ENCODE results near the gene PRKG1. TPM values are rescaled to one million over a fixed set of nuclear protein-coding genes. Genes with fewer than 3 reads are reported as not detected.

PRKG1 gene
- total and polyA plus RNA-seq, 2 of the 8 experiments (the other 6 are each of a cell fraction or from before 2014, with no cell fraction given): 4.2 to 15.2 TPM

GRCh38 chr10:51063166-51063565, 11.1 kb upstream of the PRKG1 start:
- H4K20me1 ChIP-seq (replicated peaks in 1 of 2; ENCODE audit: control insufficient read depth in 1 of 2, insufficient read depth in 2 of 2, low read length in 2 of 2): no peaks in the 10 kb centered on the region
- TF ChIP-seq CREB1 (IDR thresholded peaks at IDR 0.05) (no peak), SRF (IDR thresholded peaks at IDR 0.05; ENCODE audit: low read depth, low read length) (no peak), SIN3A (conservative IDR thresholded peaks at IDR 0.05 in 1 of 2, IDR thresholded peaks at IDR 0.05 in 1 of 2; ENCODE audit: low read depth in 1 of 2, low read length in 2 of 2) (no peak), SP1 (IDR thresholded peaks at IDR 0.05; ENCODE audit: low read depth, low read length) (no peak), BCL11A (IDR thresholded peaks at IDR 0.05; ENCODE audit: low read depth in 2 of 2, low read length in 2 of 2) (no peak), RBBP5 (IDR thresholded peaks at IDR 0.05; ENCODE audit: borderline replicate concordance, low read depth, low read length) (no peak)
- no peak overlapping the region for H2BK20ac ChIP-seq (ENCODE audit: low read length)
- no peaks in the 10 kb centered on the region; a peak in 1 of 4 replicates for H3K9me3 ChIP-seq (ENCODE audit: insufficient read depth in 2 of 2, low read depth in 1 of 2, low read length in 1 of 2)
- no peak overlapping the region for H2AK5ac ChIP-seq (ENCODE audit: low read depth, low read length)
- no peaks in the 10 kb centered on the region for H3K4me1 ChIP-seq (replicated peaks in 1 of 4; ENCODE audit: control insufficient read depth in 3 of 4, insufficient read depth in 4 of 4, low read length in 3 of 4)
- no peak overlapping the region for H4K5ac ChIP-seq (ENCODE audit: insufficient read length, low read depth, low read length)
- no peak overlapping the region for H2BK15ac ChIP-seq (ENCODE audit: low read length)
- CTCF ChIA-PET (ENCODE audit: partially characterized antibody): interaction anchor here (0.6 to 4.3 kb wide), 30 partner anchors 9 to 1152 kb away, joined by 3 to 30 read pairs (median 4); partner anchors contain the start of gene PRKG1
- no peaks in the 10 kb centered on the region for H3K36me3 ChIP-seq (ENCODE audit: control insufficient read depth in 2 of 4, insufficient read depth in 4 of 4, low read length in 3 of 4)
- POLR2A ChIA-PET (ENCODE audit: partially characterized antibody): no interaction called here
- FAIRE-seq (no peak), DNase-seq (ENCODE audit: low read depth in 1 of 2, low spot score in 2 of 2) (no peak)
- H2BK12ac ChIP-seq (ENCODE audit: low read depth, low read length): no peak overlapping the region
- no peak overlapping the region for H2AFZ ChIP-seq (ENCODE audit: low read length)
- H2BK5ac ChIP-seq (ENCODE audit: low read depth, low read length): no peak overlapping the region
- no peaks in the 10 kb centered on the region for H3K79me2 ChIP-seq (ENCODE audit: control insufficient read depth in 1 of 2, insufficient read depth in 2 of 2, low read length in 2 of 2)
- H4K8ac ChIP-seq (ENCODE audit: extremely low read depth, insufficient read depth, low read length): no peak overlapping the region
- H3K27me3 ChIP-seq (replicated peaks in 1 of 4; ENCODE audit: control insufficient read depth in 3 of 4, extremely low read depth in 1 of 4, insufficient read depth in 3 of 4, low read length in 3 of 4): no peaks in the 10 kb centered on the region
- WGBS, 2 experiments (ENCODE audit: extremely low coverage in 1 of 2, insufficient coverage in 1 of 2, insufficient read length in 1 of 2, insufficient replicate concordance in 2 of 2, low coverage in 1 of 2, low lambda C conversion rate in 2 of 2, missing lambda C conversion rate in 1 of 2): 92% methylated on average over 4 of the region's 4 CpGs; no CpG with 5 or more reads in 1 of the 2 experiments
- no peaks in the 10 kb centered on the region for H3K23me2 ChIP-seq (ENCODE audit: low read depth, low read length)
- no peak overlapping the region for H3K56ac ChIP-seq (replicated peaks; ENCODE audit: insufficient read length, low read depth, low read length)
- no peak overlapping the region for H4K91ac ChIP-seq (replicated peaks; ENCODE audit: insufficient read length, low read length)
- H2BK120ac ChIP-seq (replicated peaks; ENCODE audit: low read depth, low read length): no peak overlapping the region
- no peak overlapping the region for H3K27ac ChIP-seq (ENCODE audit: low read depth, low read length)
- no peak overlapping the region for H3K4me2 ChIP-seq (ENCODE audit: insufficient read depth in 1 of 2, low read depth in 2 of 2, low read length in 2 of 2)
- H3K18ac ChIP-seq (ENCODE audit: extremely low read depth, low read length): no peak overlapping the region
- no peak overlapping the region for H3K4me3 ChIP-seq (ENCODE audit: extremely low read depth in 1 of 4, insufficient read depth in 2 of 4, low read depth in 3 of 4, low read length in 4 of 4)
- H3K4ac ChIP-seq (replicated peaks; ENCODE audit: insufficient read length, low read depth, low read length): no peak overlapping the region
- no peak overlapping the region for H3K23ac ChIP-seq (ENCODE audit: insufficient read length)
- no peak overlapping the region for H3K9ac ChIP-seq (replicated peaks in 1 of 4; ENCODE audit: extremely low read depth in 1 of 4, low read depth in 3 of 4, low read length in 3 of 4)
- H3K14ac ChIP-seq (ENCODE audit: insufficient read length): no peak overlapping the region
- H3K79me1 ChIP-seq (ENCODE audit: low read depth, low read length): no peaks in the 10 kb centered on the region

Measured in H1 (cell line).